GM21381 (cell line): ENCODE data around the gene ATG7.
"Not testable (repeated sequence)": the region's sequence is repeated elsewhere in the genome, so short reads cannot be mapped to it uniquely, and the experiment has no call there.

ENCODE experiments used
- ATAC-seq: cut with Tn5 transposase; IDR thresholded peaks from one replicate; pipeline ENCODE4 v1.9.1; 2021; ENCODE audit warnings: mild to moderate bottlenecking, moderate library complexity; ENCODE audit not compliant: unreplicated experiment

ATG7 gene

GRCh38 chr3:11452885-11453847, 181.0 kb downstream of the ATG7 start:
- no peak for ATAC-seq

GRCh38 chr3:11455956-11456355, 183.8 kb downstream of the ATG7 start:
- ATAC-seq = no peak

GRCh38 chr3:11457135-11457534, 184.9 kb downstream of the ATG7 start:
- no peak for ATAC-seq

GRCh38 chr3:11459186-11459824, 187.1 kb downstream of the ATG7 start:
- ATAC-seq = no peak

- no peak for ATAC-seq
These were observed 189.0 kb downstream of the ATG7 start for GRCh38 chr3:11461226-11461625.

- ATAC-seq = not testable (repeated sequence)
These were observed 190.5 kb downstream of the ATG7 start for GRCh38 chr3:11462673-11463072.

GRCh38 chr3:11463591-11463990, 191.4 kb downstream of the ATG7 start:
- ATAC-seq = no peak

- ATAC-seq = no peak
These were observed 192.2 kb downstream of the ATG7 start for GRCh38 chr3:11464356-11464755.

GRCh38 chr3:11465744-11466616, 193.8 kb downstream of the ATG7 start:
- no peak for ATAC-seq

GRCh38 chr3:11467875-11468274, 195.7 kb downstream of the ATG7 start:
- ATAC-seq = no peak

- ATAC-seq = no peak
These were observed 198.0 kb downstream of the ATG7 start for GRCh38 chr3:11470031-11470853.

- no peak for ATAC-seq
These were observed 203.1 kb downstream of the ATG7 start for GRCh38 chr3:11475324-11475723.

GRCh38 chr3:11476735-11477144, 204.5 kb downstream of the ATG7 start:
- ATAC-seq = no peak

- ATAC-seq = no peak
These were observed 205.3 kb downstream of the ATG7 start for GRCh38 chr3:11477407-11477911.

GRCh38 chr3:11478167-11478566, 206.0 kb downstream of the ATG7 start:
- no peak for ATAC-seq

GRCh38 chr3:11479221-11479620, 207.0 kb downstream of the ATG7 start:
- no peak for ATAC-seq

GRCh38 chr3:11480663-11481298, 208.6 kb downstream of the ATG7 start:
- ATAC-seq = no peak

- no peak for ATAC-seq
These were observed 209.4 kb downstream of the ATG7 start for GRCh38 chr3:11481556-11481955.

GRCh38 chr3:11482021-11482420, 209.8 kb downstream of the ATG7 start:
- ATAC-seq = no peak

GRCh38 chr3:11488356-11488755, 216.2 kb downstream of the ATG7 start:
- not testable (repeated sequence) for ATAC-seq
